Hematopoietic multipotent progenitor cell (in vitro differentiated cells): ENCODE data around the gene APOL4. TPM values are rescaled to one million over a fixed set of nuclear protein-coding genes. Genes with fewer than 3 reads are reported as not detected.
"Not testable (repeated sequence)": the region's sequence is repeated elsewhere in the genome, so short reads cannot be mapped to it uniquely, and the experiment has no call there.

Experiments
- DNase-seq, 3 donors: peaks; one replicate each; pipeline ENCODE4 v3.0.0-alpha.2; 2011 to 2015; ENCODE audit warnings: low read depth in 2 of 3, low spot score in 2 of 3
- total RNA-seq: library from RNA; depleted of rRNA; stranded (reverse); fragments of >200 nt; gene quantifications from one replicate; pipeline ENCODE4 v1.2.3, GENCODE V29; 2012

The APOL4 gene
- total RNA-seq, 1 donor, result 5.1 TPM

DNA sequence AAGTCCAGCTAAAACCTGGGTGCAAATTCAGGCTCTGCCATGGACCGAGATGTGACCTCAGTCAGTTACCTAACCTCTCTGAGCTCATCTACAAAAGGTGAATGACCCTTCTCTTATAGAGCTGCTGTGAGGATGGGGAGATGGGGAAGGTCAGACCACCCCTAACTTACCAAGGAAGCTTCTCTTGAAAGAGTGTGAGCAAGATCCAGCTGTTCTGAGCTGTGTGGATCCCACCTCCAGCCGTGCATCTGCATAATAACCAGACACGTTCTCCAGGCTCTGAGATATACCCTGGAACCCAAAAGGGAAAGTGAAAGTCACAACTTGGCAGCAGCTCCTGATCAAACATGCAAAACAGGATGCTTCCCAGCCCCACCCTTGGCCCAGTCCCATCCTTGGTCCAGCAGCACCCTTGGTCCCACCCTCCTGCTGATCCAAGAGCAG lies 41.1 kb downstream of the APOL4 start, which contains the start of gene APOL3:
TSS of gene APOL3 (minus strand) at position 257 of the 444 bp plus-strand sequence. CDS start 11,700 bp downstream, outside the sequence.
- DNase-seq, result peak in 2 of 3 donors; percentile 64 to 65

DNA sequence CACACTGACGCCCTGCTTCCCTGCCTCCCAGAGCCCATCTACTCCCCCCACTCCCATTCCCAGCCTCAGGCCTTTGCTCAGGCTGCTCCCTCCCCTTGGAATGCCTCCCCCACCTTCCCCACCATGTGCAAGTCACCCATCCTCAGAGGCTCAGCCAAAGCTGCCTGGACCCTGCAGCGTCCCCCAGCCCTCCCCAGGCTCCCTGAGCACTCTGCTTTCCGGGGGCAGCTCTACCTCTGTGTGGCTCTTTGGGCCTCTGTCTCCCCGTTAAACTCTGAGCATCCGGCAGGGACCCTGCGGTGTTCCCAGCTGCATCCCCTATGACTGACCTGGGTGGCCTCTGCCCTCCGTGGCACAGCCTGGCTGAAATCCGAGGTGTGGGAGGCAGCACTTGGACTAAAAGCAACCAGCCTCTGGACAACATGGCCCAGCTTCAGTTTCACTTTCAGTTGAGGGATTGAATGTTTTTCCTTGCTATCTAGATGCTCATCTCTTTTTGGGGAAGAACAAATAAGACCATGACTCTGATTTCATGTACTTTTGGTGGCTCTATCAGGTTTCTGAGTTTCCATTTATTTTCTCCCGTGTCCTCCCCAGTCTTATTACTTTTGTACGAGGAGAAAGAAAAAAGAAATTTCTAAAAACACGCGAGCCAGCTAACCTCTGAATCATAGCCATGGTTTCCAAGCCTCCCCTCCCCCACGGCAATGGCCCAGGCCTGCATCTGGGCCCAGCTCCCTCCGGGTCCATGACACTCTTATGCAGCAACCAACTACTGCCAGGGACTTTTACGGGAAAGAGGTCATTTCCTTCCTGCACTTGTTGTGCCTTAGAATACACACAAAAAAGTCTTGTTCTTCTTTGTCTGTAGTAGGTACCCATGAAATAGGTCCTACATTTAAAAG lies 44.8 kb downstream of the APOL4 start:
- peak in 2 of 3 donors; percentile 90 for DNase-seq

DNA sequence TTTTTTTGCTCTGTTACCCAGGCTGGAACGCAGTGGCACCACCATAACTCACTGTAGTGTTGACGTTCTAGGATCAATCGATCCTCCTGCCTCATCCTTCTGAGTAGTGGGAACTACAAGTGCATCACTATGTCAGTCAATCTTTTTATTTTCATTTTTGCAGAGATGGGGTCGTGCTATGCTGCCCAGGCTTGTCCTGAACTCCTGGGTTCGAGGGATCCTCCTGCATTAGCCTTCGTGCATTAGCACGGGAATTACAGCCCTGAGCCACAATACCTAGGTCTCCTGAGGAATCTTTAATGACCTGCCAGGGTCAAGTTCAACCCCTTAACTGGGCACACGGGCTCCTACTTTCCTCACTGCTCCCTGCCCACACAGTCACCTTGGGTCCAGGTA lies 45.5 kb downstream of the APOL4 start:
- no peak for DNase-seq

DNA sequence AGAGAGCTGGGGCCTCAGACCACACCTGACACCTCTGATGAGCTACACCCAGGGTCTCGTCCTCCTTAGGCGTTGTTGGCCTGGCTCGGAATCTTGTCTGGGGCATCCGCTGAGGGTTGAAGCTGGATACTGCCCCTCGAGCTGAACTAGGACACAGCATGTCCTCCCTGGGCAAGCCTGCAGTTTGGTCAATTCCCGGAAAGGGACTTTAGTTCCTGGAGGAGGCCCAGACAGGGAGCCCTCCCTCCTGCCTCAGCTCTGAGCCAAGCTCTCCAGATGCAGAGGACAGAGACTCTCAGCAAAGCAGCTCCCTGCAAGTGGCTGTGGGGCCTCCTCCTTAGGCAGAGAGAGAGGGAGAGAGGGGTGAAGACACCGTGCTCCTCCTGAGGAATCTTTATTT lies 45.9 kb downstream of the APOL4 start:
- DNase-seq, result no peak

DNA sequence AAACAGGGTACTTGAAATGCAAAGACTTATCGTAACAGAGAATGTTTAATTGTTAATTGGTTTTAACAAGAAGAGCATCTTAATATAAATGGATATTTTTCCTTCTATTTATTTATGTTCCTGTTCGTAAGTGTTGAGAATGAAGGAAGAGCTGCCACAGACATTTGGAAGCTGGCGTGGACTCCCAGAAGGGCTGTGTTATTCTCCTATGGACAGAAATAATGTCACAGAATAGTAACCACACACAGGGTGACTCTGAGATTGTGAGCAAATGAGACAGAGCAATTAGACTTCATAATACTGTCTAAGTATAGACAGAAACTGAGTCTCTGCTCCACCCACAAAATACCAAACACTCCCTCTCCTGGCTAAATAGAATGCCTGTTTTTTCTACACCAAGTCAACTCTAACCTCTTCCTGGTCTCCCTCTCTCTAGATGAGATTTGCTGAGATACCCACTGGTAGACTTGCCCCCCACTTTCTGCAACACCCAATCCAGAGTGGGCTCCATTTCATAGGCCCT lies 47.1 kb downstream of the APOL4 start:
- DNase-seq, result no peak

DNA sequence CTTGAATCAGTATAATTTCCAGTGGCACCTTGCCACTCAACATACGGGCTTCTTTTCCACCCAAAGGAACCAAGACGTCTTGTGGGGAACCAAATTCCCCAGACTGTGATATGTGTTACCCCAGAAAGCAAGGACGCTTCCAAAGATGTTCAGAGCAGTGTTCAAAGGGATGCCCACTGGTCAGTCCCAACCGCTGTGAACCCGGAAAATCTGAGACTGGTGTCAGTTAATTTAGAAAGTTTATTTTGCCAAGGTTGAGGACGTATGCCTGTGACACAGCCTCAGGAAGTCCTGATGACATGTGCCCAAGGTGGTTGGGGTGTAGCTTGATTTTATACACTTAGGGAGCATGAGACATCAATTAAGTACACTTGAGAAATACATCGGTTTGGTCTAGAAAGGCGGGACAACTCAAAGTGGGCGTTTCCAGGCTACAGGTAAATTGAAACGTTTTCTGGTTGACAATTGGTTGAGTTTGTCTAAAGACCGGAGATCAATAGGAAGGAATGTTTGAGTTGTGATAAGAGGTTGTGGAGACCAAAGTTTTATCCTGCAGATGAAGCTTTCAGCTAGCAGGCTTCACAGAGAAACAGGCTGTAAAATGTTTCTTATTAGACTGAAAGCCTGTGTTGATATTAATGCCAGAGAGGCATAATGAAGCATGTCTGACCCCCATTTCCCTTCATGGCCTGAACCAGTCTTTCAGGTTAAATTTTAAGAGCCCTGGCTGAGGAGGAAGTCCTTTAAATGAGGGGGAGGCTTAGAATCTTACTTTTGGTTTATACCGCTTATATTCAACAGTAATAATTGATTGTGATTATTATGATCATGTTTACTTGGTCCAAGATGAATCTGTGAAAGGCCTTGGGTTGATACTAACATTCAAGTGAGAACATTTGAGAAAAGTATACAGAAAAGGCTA lies 47.8 kb downstream of the APOL4 start:
- peak in 1 of 3 donors; percentile 43 for DNase-seq

DNA sequence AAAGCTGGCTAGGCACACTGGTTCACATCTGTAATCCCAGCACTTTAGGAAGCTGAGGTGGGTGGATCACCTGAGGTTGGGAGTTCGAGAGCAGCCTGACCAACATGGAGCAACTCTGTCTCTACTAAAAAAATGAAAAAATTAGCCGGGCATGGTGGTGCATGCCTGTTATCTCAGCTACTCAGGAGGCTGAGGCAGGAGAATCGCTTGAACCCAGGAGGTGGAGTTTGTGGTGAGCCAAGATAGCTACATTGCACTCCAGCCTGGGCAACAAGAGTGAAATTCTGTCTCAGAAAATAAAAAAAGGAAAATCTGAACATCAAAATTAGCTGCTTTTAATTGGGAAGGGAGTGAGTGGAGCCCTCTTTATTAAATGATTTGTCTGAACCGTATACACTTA lies 48.8 kb downstream of the APOL4 start:
- DNase-seq, result not testable (repeated sequence)

DNA sequence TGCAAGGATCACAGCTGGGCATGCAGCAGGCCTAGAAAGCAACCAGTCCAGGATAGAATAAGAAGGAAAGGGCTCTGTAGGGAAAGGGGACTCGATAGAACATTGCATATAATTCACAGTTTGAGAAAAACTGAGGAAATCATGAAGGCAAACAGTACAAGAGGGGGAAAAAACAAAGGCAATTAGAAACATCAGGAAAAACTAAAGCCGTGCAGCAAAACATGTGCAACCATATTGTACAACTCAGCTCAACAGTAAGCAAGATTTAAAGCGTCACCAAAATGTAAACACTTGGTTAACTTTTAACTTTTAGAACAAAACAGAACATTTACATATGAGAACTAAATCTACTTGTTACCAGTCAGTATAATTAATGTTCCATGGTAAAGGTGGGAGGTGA lies 49.5 kb downstream of the APOL4 start:
- DNase-seq, result no peak

DNA sequence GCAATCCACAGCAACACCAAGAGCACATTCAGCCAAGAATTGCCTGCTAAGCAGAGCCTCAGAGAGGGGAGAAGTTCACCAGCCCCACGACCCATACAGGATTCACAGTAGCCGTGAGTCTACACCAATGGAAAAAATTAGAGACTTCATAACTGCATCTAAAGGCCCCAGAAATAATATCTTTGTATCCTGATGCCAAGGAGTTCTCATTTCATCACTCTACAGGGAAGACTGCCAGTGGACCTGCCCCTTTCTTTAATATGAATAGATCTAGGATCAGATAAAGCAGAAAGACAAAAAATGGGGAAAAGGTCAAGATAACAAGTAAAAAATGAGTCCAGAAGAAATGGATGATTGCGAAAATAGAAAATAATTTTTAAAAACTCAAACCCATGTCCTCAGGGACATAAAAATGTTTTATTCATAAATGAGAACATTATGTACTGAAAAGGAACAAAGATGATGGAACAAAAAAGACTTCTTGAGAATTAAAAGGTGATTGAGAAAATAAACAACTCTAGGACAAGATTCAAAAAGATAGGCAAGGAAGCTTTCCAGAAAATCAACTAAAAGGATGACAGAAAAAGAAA lies 50.5 kb downstream of the APOL4 start:
- DNase-seq, result no peak

DNA sequence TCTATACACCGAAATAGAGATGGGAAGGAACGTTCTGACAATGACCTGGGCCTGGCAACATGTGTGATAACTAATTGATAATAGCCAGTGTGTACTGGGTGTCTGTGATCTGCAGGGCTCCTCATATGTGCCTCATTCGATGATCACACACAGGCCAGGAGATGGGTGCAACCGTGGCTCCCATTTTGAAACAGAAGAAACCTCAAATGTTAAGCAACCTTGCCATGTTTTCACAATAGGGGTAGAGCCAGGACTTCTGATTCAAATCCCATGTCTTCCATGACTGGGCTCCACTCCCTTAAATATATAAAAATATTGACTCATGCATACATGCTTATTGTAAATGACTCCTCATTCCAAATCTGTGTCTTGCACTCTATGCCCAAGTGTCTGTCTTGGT lies 52.2 kb downstream of the APOL4 start:
- DNase-seq, result no peak

DNA sequence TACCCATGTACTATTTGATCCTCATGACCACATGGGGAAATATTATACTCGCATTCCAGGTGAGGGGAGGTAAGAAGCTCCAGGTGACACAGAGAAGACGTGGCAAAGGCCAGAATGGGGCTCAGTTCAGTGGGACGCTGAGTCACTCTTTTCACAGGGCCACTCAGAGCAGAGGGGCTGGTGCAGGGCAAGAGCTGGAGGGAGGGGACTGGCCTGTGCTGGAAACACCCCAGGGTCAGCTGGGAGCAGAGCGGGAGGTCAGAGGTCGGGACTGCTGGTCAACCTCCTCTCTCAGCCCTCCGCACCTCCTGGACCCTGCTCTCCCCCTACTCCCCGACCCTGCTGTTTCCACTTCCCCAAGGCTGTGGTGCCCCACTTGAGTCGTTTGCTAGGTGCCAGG lies 53.2 kb downstream of the APOL4 start:
- no peak for DNase-seq

DNA sequence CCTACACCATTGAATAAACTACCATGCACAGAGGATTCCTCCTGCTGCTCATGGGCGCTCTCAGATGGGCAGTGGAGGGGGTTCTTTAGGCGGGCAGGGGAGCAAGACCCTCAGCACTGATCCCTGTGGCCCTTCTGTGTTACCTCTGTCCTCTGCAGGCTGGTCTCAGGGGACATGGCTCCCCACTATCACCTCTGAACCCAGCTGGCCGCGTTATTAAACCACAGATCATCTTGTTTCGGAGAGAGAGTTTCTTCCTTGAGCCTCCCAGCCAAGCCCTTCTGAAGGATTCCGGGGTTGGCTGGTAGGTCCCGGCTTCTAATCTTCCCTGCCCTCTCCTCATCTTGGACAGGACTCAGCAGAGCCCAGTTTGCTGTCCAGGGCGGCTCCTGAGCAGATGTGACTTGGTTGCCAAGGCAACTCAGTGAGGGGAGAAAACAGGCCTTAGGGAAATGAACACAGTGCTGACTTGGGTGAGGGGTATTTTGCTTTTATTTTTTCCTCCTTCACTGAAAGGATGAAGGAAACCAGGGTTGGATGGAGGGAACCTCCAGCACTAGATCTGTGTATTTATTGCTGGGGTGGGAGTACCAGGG lies 54.3 kb downstream of the APOL4 start:
- no peak for DNase-seq

DNA sequence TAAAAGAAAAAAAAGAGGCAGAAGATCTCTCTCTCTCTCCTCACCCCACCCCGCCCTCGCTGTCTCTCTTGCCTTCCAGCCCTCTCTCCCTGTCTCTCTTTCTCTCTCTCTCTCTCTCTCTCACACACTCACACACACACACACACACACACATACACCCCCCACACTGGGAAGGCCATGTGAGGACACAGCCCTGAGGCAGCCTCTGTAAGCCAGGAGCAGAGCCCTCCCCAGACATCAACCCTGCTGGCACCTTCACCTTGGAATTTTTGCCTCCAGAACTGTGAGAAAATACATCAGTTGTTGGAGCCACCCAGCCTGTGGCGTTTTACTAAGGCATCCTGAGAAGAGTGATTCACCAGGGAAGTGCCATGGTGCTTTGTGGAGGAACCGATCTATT lies 55.7 kb downstream of the APOL4 start:
- no peak for DNase-seq

DNA sequence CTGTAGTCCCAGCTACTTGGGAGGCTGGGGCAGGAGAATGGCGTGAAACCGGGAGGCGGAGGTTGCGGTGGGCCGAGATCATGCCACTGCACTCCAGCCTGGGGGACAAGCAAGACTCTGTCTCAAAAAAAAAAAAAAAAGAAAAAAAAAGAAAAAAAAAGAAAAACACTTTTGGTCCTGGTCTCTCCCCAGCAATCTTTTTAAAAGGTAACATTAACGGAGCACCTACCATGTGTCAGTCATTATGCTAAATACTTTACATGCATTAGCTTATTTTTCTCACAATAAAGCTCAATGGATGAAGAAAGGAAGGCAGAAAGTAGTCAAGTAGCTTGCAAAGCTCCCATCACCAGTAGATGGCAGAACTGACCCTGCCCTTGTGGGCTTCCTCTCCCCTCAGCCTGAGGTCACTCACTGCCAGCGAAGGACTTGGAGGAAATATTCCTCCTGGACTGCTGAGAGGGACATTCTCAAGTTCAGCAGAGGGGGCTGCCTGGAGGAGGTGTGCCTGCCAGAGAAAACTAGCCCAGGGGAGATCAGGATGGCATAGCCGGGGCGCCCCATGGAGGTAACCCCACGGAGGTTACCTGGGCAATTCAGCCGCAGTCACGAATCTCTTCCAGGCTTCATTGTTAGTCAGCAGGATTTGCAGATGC lies 56.6 kb downstream of the APOL4 start:
- DNase-seq, result peak in 2 of 3 donors; percentile 42 to 72

DNA sequence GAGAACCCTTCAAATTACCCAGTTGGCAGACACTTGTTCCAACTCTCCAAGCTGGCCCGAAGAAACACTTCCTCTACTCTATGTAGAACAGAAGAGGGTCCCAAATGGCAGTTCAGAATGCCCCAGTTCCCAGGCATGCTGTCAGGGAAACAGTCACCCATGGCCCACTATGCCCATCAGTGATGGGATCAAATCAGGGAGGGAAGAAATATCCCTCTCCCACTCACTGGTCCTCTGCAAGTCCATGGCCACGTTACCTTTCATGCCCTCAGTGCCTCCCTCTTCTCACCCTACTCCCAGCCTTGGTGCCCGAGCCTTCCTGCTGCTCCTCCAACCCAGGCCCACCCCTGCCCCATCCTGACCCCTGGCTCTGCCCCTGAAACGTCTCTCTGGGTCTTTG lies 57.7 kb downstream of the APOL4 start:
- DNase-seq, result no peak

DNA sequence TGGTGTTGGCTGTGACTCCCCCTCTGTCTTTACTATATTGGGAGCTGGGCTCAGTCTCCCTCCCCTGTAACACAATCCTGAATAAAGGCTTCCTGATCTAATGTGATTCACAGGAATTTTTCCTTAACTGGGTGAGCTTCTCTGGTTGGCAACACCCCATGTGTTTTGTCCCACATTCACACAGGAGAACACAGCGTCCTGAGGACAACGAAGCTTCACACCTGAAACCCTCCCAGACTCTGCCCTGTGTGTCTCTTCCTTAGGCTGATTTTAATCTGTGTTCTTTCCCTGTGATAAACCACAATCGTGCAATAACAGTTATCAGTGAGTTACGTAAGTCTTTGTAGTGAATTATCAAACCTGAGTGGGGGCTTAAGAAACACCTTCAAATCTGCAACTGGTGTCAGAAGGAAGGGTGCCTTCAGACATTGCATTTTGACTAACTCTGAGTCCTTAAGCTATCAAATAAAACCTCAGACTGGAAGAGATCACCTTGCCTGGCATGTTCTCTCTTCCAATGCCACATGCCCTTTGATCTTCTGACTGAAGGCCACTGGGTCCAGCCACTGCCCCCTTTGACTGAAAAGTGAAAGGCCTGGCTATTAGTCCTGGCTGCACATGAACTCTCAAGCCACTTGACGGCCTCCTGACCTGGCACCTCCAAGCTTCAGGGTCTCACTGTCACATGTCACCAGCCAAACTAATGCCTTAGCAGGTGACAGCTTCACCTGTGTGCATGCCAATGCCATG lies 58.4 kb downstream of the APOL4 start:
- DNase-seq, result no peak

DNA sequence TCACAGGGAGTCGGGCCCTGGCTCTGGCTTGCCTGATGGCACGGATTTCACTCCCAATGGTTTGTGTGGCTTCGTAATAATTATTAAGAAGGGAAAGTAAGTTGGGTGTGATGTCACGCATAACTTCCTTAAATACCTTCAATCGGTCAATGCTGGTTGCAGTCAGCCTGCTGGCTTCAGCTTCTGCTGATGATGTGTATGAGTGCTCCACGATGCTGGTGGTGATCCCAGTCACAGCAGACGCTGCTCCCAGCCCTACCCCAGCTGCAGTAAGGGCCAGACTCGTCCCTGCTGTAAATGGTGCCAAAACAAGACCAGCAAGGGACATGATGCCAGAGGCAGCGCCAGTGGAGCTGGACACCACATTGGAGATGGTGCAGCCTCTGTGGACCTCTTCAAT lies 60.1 kb downstream of the APOL4 start:
- no peak for DNase-seq
